Endothelial cell of hepatic sinusoid (primary cell): Measurements from ENCODE around the gene TMEM208.

Experiments used
- in situ Hi-C: cut with HindIII; loops from 2 replicates; pipeline ENCODE4 v1.10.0; 2017; ENCODE audit warnings: low sequenced_read_pairs

TMEM208 gene

GRCh38 chr16:67226804-67227566 is at the start of gene TMEM208:
TMEM208 (plus strand) TSS chr16:67227130; CDS start chr16:67227219, 89 bp downstream.
- in situ Hi-C loops = no loop called here

DNA sequence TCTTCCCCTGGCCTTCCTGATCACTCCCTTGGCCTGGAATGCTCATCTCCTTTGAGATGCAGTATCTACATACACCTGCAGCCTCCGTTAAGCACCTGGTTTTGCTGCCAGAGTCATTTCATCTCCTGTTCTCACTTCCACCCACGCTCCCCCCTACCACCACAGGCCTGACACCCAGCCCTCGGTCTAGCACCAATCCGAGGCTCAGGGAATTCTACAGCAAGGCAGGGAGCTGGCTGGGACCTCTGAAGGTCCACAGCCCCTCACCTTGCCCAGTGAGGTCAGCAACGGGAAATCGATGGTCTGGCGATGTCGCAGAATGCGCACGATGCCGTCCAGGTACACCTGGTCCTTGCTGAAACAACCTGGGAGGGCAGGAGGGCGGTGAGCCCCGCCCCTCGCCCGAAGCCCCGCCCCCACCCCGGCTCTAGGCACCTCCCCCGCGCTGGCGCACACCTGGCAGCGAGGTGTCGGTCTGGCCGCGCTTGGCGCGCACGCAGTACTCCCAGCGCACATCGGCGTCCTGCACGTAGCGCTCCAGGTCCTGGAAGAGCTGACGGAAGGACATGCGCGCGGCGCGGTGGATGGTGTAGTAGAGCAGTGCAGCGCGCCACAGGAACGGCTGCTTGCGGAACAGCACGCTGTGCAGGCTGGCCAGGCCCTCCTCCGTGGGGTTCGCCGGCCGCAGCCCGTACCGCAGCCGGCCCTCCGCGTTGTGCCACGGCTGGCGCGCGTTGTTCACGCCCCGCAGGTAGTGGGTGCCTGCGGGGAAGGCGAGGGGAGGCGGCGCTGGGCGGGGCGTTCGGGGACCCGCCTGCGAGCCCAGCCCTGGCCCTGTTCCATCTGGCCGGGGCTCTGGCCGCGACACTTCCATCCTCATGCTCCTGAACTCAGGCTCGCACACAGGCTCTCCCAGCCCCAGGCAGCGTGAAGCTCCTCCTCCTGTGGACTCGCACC is 48.9 kb upstream of the TMEM208 start:
- in situ Hi-C loops = no loop called here

GRCh38 chr16:67179421-67180080 is 47.4 kb upstream of the TMEM208 start:
- in situ Hi-C loops = no loop called here

GRCh38 chr16:67180166-67180565 is 46.8 kb upstream of the TMEM208 start:
- in situ Hi-C loops = no loop called here

GRCh38 chr16:67181346-67181745 is 45.6 kb upstream of the TMEM208 start:
- in situ Hi-C loops = no loop called here

DNA sequence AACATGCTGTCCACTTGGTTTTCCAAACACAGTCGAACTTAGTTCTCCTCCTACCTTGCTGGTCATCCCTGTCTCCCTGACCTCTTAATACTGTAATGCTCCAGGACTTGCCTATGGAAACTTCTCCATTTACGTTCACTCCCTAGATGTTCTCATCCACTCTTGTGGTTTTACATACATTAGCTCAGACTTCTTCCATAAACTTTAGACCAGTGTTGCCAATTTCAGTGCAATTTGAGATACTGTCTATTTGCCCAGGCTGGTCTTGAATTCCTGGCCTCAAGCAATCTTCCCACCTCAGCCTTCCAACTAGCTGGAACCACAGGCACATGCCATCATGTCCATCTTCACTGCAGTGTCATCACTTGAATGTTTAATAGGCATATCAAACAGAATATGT is 44.6 kb upstream of the TMEM208 start:
- in situ Hi-C loops = no loop called here

GRCh38 chr16:67183284-67183626 is 43.7 kb upstream of the TMEM208 start:
- in situ Hi-C loops = no loop called here

DNA sequence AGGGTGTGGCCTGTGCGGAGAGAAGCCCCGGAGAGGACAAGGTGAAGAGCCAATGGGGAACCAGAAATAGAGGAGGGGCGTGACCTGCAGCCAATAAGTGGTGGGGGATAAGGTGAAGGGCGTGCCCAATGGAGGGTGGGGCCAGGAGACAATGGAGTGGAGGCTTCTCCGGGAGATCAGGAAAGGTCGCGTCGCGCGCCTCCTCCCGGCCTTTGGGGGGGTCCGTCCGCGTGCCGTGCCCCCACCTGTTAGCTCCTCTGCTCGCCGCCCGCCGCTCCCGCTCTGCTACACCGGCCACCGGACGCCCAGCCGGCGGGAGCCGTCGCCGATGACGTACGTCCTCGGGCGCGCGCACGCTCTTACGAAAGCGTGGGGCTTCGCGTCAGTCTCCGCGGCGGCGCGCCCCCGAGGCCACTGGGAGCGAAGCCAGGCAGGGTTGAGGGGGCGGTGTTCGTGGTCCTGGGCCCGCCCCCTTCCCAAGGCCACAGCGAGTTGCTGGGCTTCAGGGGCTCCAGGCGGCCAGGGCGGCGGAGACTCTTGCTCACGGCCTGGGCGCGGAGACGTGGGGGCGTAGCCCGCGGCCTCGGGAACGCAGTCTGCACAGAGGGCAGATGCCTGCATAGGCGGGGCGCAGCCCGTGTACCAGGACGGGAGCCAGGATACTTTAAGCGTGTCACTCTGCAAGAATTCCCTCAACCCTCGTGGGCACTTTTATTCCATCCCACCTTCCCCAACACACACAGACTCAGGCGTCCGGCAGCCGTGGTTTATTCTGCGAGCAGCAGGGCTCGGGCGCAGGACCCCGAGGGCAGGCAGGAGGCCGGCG is 43.1 kb upstream of the TMEM208 start, which contains the start of gene MATCAP1:
Gene MATCAP1, minus strand, starts transcription at position 337 of the 826 bp plus-strand sequence. CDS start 3,353 bp downstream, outside the sequence.
- in situ Hi-C loops = no loop called here

DNA sequence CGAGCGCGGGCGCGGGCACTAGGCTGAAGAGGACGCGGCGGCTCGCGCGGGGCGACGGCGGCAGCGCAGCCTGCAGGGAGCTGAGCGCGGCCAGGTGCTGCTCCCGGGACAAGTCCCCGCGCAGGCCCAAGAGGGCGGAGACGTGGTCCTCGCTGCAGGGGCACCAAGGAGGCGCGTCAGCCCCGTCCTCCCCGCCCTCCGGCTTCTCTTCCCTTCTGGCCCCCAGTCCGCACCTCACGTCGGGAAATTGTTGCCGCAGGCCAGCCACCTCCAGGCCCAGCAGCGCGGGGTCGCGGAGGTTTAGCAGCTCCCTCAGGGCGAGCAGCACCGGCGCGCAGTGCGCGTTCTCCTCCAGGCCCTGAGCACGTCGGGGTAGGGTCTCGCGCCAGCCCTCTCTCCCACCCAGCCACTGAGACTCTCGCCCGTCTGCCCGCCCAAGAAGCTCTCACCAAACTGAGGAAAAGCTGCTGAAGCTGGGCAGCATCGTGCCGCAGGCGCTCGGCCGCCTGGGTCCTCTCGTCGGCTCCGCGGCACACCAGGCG is 42.4 kb upstream of the TMEM208 start:
- in situ Hi-C loops = no loop called here

DNA sequence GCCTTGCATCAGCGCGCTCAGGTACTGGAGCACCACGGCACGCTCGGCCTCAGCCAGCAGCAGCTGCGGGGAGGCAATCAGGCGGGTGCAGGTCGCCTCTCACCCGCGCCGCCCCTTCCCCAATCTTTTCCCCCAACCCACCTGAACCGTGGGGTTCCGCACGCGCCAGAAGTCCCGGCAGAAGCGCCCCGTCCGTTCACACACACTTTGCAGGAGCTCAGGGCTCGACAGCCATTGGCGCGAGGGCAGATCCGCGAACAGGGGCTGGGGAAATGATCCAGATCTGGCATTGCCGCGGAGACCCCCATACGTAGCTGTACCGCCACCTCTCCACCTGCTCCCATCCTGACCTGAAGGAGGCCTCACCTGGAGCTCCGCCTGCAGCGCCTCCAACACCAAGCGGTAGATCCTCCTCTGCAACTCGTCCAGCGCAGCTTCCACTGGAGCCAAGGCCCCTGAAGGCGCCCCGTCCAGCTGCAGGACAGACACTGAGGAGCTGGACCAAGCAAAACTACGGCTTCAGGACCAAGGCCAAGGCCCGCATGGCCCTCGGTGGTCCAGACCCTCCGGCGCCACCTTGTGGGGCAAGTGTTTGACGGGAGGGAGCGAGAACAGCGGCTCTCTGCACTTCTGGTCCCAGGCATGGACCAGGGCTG is 41.8 kb upstream of the TMEM208 start:
- in situ Hi-C loops = no loop called here

DNA sequence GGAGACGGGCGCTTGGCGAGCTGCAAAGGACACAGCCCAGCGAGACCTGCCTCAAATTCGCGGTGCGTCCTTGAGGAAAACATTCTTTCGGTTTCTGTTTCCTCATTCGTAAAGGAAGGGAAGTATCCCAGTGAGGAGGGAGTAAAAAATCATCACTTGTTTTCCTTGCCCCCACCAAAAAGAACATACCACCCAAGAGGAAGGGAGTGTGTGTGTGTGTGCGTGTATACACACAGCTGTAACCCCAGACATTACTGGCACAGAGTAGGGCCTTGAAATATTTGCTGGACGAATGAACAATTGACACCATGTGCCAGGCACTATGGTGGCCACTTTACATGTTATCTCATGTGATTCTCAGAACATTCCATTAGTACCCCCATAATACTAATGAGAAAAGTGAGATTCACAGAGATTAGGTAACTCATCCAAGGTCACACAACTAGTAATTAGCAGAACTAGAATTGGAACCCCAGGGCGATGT is 41.2 kb upstream of the TMEM208 start:
- in situ Hi-C loops = no loop called here

GRCh38 chr16:67186550-67186950 is 40.4 kb upstream of the TMEM208 start:
- in situ Hi-C loops = no loop called here

DNA sequence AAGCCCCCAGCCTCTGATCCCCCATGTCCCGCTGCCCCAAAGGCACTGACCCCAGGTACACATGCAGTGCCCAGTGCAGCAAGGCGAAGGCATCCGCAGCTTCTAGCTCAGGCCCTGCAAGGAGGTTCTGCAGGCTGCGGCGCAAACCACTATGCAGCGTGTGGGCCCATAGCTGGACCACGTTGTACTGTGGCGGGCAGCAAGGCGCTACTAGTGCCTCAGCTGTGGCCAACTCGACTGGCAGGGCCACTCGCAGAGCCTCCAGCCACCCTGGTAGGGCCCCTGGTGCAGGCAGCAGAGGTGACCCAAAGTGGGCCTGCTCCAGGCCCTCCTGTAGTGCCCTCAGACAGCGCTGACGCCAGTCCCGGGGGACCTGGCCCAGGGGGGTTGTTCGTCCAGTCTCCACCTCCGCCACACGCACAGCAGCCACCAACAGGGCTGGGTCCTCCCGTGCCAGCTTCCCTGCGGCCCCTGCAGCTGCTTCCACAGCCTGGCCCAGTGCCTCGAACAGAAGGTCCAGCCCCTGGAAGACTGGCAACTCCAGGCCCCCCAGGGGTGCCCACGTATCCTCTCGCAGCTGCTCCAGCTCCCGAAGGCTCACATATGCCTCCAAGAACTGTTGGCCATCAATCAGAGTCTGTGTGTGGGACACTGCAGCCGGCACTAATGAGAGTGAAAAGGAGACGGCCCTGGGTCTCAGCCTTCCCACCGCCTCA is 39.6 kb upstream of the TMEM208 start:
- in situ Hi-C loops = no loop called here

DNA sequence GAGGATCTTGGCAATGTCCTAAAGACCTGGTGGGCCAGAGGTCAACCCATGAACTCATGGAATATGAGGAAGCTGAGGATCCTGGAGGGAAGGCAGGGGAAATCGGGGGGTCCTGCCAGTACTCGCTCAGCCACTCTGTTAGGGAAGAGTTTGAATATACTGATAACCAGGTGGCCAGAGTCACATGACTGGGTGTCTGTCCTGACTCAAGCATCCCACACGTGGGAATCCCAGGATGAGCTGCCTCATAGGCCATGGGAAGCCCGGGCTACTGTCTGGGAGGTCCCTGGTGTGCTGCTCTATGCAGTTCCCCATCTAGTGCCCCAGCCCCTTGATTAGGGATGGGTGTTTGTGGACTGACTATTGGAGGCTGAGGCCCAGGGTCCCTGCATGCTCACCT is 38.6 kb upstream of the TMEM208 start:
- in situ Hi-C loops = no loop called here

DNA sequence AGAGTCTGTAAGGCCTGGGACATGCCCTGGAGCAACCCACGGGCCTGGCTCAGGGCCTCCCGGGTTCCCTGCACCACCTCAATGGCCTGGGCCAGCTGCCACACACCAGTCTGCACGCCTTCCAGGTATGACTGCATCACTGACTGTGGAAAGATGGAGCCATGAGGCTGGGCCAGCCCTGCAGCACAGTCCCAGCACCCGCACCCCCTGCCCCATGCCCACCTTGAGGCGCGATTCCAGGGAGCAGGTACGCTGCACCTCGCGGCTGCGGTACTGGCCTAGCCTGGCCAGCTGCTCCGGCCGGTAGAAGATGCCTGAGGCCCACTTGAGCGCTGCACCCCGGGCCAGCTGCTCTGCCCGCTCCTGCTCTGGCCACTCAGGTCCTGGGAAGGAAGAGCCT is 38.1 kb upstream of the TMEM208 start:
- in situ Hi-C loops = no loop called here

DNA sequence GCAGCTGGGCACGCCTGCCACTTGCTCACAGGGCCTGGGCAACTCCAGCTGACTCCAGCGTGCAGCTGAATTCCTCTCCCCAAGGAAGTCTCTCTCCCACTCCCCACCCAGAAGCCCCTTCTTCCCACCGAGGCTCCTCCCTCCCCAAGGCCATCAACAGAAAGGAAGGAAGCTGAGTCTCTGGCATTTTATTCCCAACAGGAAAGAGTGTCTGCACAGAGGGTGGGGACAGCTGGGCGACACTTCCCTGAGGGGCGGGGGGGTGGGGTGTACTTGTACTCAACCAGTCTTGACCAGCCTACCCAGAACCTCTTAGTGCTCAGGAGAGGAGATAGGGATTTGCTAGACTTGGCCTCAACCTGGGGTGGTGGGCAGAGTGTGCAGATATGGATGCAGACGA is 36.9 kb upstream of the TMEM208 start, which contains the start of gene EXOC3L1:
Gene EXOC3L1, minus strand, starts transcription at position 96 of the 400 bp plus-strand sequence. CDS start 460 bp downstream, outside the sequence.
- in situ Hi-C loops = no loop called here

- in situ Hi-C loops = no loop called here
Observed at GRCh38 chr16:67190448-67191399, 36.2 kb upstream of the TMEM208 start.
